GM21529 (cell line): ENCODE measurements around the gene SLITRK3.

Experiments used
- ATAC-seq: cut with Tn5 transposase; IDR thresholded peaks from one replicate; pipeline ENCODE4 v1.9.1; 2021; ENCODE audit not compliant: unreplicated experiment

Gene SLITRK3

GRCh38 chr3:165195640-165196576 is at the start of gene SLITRK3:
TSS of gene SLITRK3 (minus strand) at chr3:165196384. CDS start at chr3:165190830, 5,554 bp downstream.
- ATAC-seq, result no peak

- ATAC-seq, result no peak
Measured at GRCh38 chr3:165243597-165243996, 47.4 kb upstream of the SLITRK3 start.

GRCh38 chr3:165233501-165234195 is 37.5 kb upstream of the SLITRK3 start:
- no peak for ATAC-seq

- no peak for ATAC-seq
Measured at GRCh38 chr3:165225604-165226003, 29.4 kb upstream of the SLITRK3 start.

GRCh38 chr3:165217739-165218138 is 21.6 kb upstream of the SLITRK3 start:
- no peak for ATAC-seq

- ATAC-seq, result no peak
Measured at GRCh38 chr3:165212580-165212979, 16.4 kb upstream of the SLITRK3 start.

GRCh38 chr3:165211721-165212120 is 15.5 kb upstream of the SLITRK3 start:
- ATAC-seq, result no peak

GRCh38 chr3:165210727-165211126 is 14.5 kb upstream of the SLITRK3 start:
- ATAC-seq, result no peak

- no peak for ATAC-seq
Measured at GRCh38 chr3:165210132-165210531, 13.9 kb upstream of the SLITRK3 start.

- peak; percentile 99 for ATAC-seq
Measured at GRCh38 chr3:165206454-165207266, 10.5 kb upstream of the SLITRK3 start.

GRCh38 chr3:165204445-165204844 is 8.3 kb upstream of the SLITRK3 start:
- ATAC-seq, result no peak

- no peak for ATAC-seq
Measured at GRCh38 chr3:165202995-165203394, 6.8 kb upstream of the SLITRK3 start.

- ATAC-seq, result no peak
Measured at GRCh38 chr3:165201964-165202363, 5.8 kb upstream of the SLITRK3 start.

- ATAC-seq, result no peak
Measured at GRCh38 chr3:165197481-165197800, 1.3 kb upstream of the SLITRK3 start.

GRCh38 chr3:165196577-165197480 is 645 bp upstream of the SLITRK3 start:
- no peak for ATAC-seq

GRCh38 chr3:165195241-165195639 is 944 bp downstream of the SLITRK3 start:
- no peak for ATAC-seq

GRCh38 chr3:165194511-165195240 is 1.5 kb downstream of the SLITRK3 start:
- ATAC-seq, result no peak

- ATAC-seq, result no peak
Measured at GRCh38 chr3:165193366-165194254, 2.6 kb downstream of the SLITRK3 start.
